GM19463 (cell line): ENCODE data around the gene TRMT13.
A peak's percentile ranks its signal among the peaks of the same experiment; 100 is the strongest.
"Not testable (repeated sequence)": the region's sequence is repeated elsewhere in the genome, so short reads cannot be mapped to it uniquely, and the experiment has no call there.

Source experiments
- ATAC-seq: cut with Tn5 transposase; IDR thresholded peaks from one replicate; pipeline ENCODE4 v1.9.1; 2021; ENCODE audit warnings: mild to moderate bottlenecking, moderate library complexity; ENCODE audit not compliant: unreplicated experiment

TRMT13 gene

DNA sequence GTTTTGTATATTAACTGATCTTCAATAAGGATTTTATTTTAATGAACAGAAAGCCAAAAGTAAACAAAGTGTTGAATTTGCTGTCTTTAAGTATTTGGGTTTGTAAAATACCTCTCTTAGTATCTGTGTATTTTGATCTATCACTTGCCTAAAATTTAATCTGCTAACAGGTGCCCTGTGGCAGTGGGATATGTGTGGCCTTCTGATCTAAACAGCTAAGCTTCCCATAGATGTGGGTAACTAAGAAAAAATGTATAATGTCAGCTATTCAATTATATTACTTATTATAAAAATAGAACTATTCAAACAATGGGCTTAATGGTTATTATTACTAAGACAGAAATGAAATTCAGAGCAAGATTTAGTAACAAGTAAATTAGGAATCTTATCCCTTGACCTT is 29.9 kb downstream of the TRMT13 start:
- ATAC-seq: no peak

- ATAC-seq: no peak
Observed at GRCh38 chr1:100164216-100164615, 31.3 kb downstream of the TRMT13 start.

DNA sequence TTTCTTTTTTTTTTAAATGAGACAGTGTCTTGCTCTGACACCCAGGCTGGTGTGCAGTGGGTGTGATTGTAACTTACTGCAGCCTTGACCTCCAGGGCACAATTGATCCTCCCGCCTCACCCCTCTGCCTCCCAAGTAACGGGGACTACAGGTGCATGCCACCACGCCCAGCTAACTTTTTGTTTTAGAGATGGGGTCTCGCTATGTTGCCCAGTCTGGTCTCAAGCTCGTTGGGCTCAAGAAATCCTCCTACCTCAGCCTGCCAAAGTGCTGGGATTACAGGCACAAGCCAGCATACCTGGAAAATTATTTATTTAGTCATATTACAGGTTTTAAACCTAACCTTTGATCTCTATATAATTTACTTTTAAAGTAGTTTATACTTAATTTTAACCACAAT is 31.7 kb downstream of the TRMT13 start:
- no peak for ATAC-seq

DNA sequence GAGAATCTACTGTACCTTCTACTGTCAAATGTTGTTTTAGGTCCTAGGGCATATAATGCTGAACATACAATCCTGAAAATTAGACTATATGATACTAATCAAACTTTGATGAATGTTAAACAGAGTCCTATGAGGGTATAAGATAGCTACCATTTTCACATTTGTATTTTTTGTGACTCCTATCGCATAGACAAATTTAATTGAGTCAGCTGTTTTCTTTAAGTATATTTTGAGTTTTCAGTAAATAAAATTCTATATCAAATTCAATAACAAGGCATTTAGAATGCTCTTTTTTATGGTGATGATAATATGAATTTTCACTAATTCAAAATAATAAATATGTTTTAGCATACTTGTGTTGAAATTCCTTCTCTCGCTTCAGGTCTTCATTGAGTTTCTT is 35.1 kb downstream of the TRMT13 start:
- ATAC-seq: no peak

- no peak for ATAC-seq
Observed at GRCh38 chr1:100177295-100178041, 44.5 kb downstream of the TRMT13 start.

DNA sequence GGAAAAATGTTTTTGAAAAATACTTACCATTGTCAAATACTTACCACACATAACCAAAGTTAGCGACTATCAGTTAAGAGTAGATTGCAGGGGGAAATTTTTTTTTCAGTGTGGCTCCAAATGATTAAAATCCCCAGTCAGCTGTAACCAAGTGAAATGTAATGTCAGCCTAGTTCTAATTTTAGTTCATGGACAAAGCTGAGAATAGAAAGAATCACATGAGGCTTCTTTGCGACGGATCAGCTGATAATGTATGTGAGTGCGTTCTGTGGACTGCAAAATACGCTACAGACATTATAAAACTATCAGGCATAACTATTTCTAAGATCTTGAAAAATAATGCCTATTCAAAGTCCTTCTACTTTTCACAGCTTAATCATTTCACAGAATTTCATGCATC is 45.1 kb downstream of the TRMT13 start, which contains the start of gene LRRC39:
LRRC39 (minus strand) TSS at position 166 of the 400 bp plus-strand sequence. CDS start 9,740 bp downstream, outside the sequence.
- ATAC-seq: no peak

- no peak for ATAC-seq
Observed at GRCh38 chr1:100183370-100183769, 50.4 kb downstream of the TRMT13 start.

GRCh38 chr1:100184536-100184935 is 51.6 kb downstream of the TRMT13 start:
- ATAC-seq: peak; percentile 72

- no peak for ATAC-seq
Observed at GRCh38 chr1:100187912-100188311, 54.9 kb downstream of the TRMT13 start.

DNA sequence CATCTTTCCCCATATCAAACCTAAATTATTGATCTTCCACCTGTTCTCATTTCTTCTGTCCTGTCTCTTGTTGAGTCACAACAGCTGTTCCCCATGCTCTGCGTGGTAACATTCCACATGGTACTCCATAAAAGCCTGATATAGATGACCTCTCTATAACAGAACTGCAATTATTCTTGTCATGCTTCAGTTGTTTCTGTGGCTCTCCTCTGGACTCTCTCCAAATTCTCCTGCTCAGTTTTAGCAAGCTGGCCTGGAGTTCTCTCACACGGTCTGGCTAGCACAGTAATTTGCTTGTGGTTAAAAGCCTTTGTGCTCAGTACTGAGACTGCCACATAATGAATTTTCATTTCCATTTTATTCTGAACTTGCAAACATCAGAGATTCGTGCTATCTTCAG is 55.7 kb downstream of the TRMT13 start:
- ATAC-seq: no peak

GRCh38 chr1:100198596-100198995 is 65.6 kb downstream of the TRMT13 start:
- no peak for ATAC-seq

DNA sequence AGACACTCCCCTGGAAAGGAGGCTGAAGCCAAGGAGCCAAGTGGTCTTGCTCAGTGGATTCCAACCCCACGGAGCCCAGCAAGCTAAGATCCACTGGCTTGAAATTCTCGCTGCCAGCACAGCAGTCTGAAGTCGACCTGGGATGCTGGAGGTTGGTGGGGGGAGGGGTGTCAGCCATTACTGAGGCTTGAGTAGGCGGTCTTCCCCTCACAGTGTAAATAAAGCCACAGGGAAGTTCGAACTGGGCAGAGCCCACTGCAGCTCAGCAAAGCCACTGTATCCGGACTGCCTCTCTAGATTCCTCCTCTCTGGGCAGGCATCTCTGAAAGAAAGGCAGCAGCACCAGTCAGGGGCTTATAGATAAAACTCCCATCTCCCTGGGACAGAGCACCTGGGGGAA is 67.1 kb downstream of the TRMT13 start:
- not testable (repeated sequence) for ATAC-seq
